ENCODE measurements around the gene SRRM2. TPM values are rescaled to one million over a fixed set of nuclear protein-coding genes. Genes with fewer than 3 reads are reported as not detected.

The SRRM2 gene
- polyA plus RNA-seq, 1 experiment: 80.5 TPM

DNA sequence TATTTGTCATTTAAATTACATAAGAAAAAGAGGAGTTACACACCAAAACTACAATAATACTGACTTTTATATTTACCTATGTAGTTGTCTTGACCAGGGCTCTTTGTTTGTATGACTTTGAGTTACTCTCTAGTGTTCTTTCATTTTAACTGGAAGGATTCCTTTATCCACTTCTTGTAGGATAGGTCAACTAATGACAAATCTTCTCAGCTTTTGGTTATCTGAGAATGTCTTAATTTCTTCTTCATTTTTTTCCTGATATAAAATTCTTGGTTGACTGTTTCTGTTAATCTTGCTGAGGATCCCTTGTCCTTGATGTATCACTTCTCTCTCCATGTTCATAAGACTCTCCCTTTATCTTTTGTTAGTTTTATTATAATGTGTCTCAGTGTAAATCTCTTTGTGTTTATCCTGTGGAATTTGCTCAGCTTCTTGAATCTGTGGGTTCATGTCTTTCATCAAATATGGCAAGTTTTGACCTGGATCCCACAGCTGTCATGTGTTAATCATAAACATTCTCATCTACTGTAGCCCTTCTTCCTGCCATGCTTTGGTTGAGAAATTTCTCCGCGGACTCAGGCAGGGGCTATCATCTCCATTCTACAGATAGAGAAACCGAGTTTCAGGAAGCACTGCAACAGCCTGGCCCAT, 51.2 kb downstream of the SRRM2 start:
- POLR2A ChIA-PET: no interaction called here
- peaks cover 17% of the 10 kb centered on the region for H3K27me3 ChIP-seq (ENCODE audit: control insufficient read depth, insufficient read depth, low read length)
- TF ChIP-seq, protein P1, sequence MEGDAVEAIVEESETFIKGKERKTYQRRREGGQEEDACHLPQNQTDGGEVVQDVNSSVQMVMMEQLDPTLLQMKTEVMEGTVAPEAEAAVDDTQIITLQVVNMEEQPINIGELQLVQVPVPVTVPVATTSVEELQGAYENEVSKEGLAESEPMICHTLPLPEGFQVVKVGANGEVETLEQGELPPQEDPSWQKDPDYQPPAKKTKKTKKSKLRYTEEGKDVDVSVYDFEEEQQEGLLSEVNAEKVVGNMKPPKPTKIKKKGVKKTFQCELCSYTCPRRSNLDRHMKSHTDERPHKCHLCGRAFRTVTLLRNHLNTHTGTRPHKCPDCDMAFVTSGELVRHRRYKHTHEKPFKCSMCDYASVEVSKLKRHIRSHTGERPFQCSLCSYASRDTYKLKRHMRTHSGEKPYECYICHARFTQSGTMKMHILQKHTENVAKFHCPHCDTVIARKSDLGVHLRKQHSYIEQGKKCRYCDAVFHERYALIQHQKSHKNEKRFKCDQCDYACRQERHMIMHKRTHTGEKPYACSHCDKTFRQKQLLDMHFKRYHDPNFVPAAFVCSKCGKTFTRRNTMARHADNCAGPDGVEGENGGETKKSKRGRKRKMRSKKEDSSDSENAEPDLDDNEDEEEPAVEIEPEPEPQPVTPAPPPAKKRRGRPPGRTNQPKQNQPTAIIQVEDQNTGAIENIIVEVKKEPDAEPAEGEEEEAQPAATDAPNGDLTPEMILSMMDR (IDR thresholded peaks at IDR 0.05; ENCODE audit: low read depth, low read length): no peak
- CTCF ChIA-PET: no interaction called here
- no peak for DNase-seq (ENCODE audit: low read depth, low spot score)
- peaks cover 13% of the 10 kb centered on the region for H3K9me3 ChIP-seq (ENCODE audit: control insufficient read depth, insufficient read depth, low read length)
- H3K4me3 ChIP-seq (ENCODE audit: low read depth, low read length): no peak overlapping the region
- no peak overlapping the region for H3K27ac ChIP-seq (ENCODE audit: low read depth, low read length)

DNA sequence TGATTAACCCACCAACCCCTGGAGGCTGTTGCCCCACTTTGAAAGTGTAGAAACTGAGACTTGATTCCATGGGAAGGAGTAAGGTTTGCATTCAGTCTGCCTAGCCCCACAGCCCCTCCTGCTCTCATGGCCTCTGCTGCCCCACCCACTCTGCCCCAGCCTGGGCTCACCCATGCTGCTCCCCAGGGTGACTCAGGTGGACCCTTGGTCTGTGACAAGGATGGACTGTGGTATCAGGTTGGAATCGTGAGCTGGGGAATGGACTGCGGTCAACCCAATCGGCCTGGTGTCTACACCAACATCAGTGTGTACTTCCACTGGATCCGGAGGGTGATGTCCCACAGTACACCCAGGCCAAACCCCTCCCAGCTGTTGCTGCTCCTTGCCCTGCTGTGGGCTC, 52.3 kb downstream of the SRRM2 start:
- Histone ChIP-seq H3K9me3 (ENCODE audit: control insufficient read depth, insufficient read depth, low read length) (peaks cover 13% of the 10 kb centered on the region), H3K27ac (ENCODE audit: low read depth, low read length) (no peak overlapping the region), H3K4me3 (ENCODE audit: low read depth, low read length) (no peak overlapping the region), H3K27me3 (ENCODE audit: control insufficient read depth, insufficient read depth, low read length) (peaks cover 20% of the 10 kb centered on the region)
- no peak for DNase-seq (ENCODE audit: low read depth, low spot score)
- ChIA-PET POLR2A (no interaction called here), CTCF (no interaction called here)
- TF ChIP-seq, protein P1 (IDR thresholded peaks at IDR 0.05; ENCODE audit: low read depth, low read length): no peak

DNA sequence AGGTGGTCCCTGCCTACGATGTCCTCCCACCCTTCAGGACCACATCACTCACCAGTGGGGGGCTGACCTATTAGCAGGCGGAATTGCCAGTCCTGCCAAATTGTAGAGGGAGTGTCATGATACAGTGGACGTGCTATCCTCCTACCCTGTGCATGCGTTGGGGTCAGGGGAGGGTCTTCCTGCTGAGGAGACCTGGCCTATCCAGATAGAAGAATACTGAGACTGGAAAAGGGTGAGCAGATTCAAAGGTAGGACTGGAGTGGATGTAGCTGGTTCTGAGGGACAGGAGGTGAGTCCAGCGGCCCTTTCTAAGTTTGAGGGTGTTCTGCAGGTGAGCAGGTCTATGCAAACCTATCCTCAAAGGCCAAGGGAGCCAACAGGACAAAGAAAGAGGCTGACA, 53.8 kb downstream of the SRRM2 start:
- TF ChIP-seq, protein P1 (IDR thresholded peaks at IDR 0.05; ENCODE audit: low read depth, low read length): no peak
- no peak overlapping the region for H3K27ac ChIP-seq (ENCODE audit: low read depth, low read length)
- H3K4me3 ChIP-seq (ENCODE audit: low read depth, low read length): no peak overlapping the region
- ChIA-PET CTCF (interaction anchor here (0.5 kb wide), 1 partner anchor 155 kb away, joined by 3 read pairs; no protein-coding TSS in a partner anchor), POLR2A (no interaction called here)
- peaks cover 13% of the 10 kb centered on the region for H3K9me3 ChIP-seq (ENCODE audit: control insufficient read depth, insufficient read depth, low read length)
- H3K27me3 ChIP-seq (ENCODE audit: control insufficient read depth, insufficient read depth, low read length): peaks cover 29% of the 10 kb centered on the region
- DNase-seq (ENCODE audit: low read depth, low spot score): no peak

GRCh38 chr16:2808181-2808580, 55.7 kb downstream of the SRRM2 start:
- Histone ChIP-seq H3K27me3 (ENCODE audit: control insufficient read depth, insufficient read depth, low read length) (peaks cover 34% of the 10 kb centered on the region), H3K4me3 (ENCODE audit: low read depth, low read length) (no peak overlapping the region), H3K27ac (ENCODE audit: low read depth, low read length) (no peak overlapping the region), H3K9me3 (ENCODE audit: control insufficient read depth, insufficient read depth, low read length) (peaks cover 13% of the 10 kb centered on the region)
- ChIA-PET POLR2A (no interaction called here), CTCF (no interaction called here)
- DNase-seq (ENCODE audit: low read depth, low spot score): no peak
- TF ChIP-seq, protein P1 (IDR thresholded peaks at IDR 0.05; ENCODE audit: low read depth, low read length): no peak

DNA sequence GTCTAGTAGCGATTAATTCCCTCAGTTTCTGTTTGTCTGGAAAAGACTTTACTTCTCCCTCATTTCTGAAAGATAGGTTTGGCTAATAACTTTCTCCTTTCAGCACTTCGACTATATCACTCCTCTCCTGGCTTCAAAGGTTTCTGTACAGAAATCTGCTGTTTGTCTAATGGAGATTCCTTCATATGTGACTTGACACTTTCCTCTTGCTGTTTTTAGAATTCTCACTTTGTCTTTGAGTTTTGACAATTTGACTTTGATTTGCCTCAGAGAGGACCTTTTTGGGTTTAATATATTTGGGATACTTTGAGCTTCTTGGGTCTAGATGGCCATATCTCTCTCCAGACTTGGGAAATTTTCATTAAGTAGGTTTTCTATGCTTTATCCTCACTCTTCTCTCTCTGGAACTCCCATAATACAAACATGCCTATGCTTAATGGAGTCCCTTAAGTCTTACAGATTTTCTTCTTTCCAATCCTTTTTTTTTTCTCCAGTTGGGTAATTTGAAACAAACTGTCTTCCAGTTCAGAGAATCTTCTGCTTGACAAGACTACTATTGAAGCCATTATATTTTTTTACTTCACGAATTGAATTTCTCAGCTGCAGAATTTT, 56.8 kb downstream of the SRRM2 start:
- H3K27ac ChIP-seq (ENCODE audit: low read depth, low read length): no peak overlapping the region
- ChIA-PET POLR2A (no interaction called here), CTCF (no interaction called here)
- H3K9me3 ChIP-seq (ENCODE audit: control insufficient read depth, insufficient read depth, low read length): peaks cover 9% of the 10 kb centered on the region
- TF ChIP-seq, protein P1 (IDR thresholded peaks at IDR 0.05; ENCODE audit: low read depth, low read length): no peak
- DNase-seq (ENCODE audit: low read depth, low spot score): no peak
- no peak overlapping the region for H3K4me3 ChIP-seq (ENCODE audit: low read depth, low read length)
- peaks cover 32% of the 10 kb centered on the region for H3K27me3 ChIP-seq (ENCODE audit: control insufficient read depth, insufficient read depth, low read length)

Measured in AG04450 (cell line).